NCI-H345 treated with DMSO at 0.1 percent for 48 hours (cell line): ENCODE data around the gene NENF.

Experiments
- DNase-seq: peaks from one replicate; lab custom pipeline; 2025; ENCODE audit not compliant: unreplicated experiment; lab: John Stamatoyannopoulos, UW

Gene NENF

DNA sequence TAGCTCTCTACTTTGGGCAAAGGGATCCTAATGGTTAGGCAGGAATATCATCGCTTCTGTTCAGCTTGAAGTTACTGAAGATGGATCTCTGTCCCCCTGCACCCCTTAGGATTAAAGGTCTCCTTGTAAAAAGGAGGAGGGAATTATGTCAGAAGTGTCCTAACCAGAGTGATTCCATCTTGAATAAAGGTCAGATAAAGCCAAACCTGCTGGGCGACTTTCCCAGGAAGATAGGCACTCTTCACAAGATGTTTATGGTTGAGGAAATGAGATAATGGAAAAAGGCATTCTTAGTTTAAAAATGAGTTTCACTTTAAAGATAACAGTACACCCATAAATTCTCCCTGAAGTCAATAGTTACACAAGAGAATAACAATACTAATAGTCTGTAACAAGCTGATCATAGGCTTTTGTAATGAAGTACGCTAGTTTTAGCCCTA lies 1.7 kb upstream of the NENF start:
- DNase-seq, result no peak

DNA sequence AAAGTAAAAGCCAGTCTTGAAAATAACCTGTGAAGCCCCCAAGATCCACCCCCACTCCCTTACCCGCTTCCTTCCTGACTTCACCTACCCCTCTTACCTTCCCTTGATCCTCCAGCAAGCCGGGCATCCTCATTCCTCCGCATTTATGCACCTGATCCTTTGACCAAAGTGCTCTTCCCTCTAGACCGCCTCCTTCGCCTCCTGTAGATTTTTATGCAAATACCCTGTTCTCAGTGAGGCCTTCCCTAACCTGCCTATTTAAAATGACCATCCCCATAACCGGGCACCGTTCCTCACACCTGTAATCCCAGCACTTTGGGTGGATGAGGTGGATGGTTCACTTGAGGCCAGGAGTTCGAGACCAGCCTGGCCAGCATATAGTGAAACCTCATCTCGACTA lies 1.1 kb upstream of the NENF start:
- DNase-seq, result no peak

GRCh38 chr1:212432272-212432660 lies 454 bp upstream of the NENF start:
- DNase-seq, result no peak

DNA sequence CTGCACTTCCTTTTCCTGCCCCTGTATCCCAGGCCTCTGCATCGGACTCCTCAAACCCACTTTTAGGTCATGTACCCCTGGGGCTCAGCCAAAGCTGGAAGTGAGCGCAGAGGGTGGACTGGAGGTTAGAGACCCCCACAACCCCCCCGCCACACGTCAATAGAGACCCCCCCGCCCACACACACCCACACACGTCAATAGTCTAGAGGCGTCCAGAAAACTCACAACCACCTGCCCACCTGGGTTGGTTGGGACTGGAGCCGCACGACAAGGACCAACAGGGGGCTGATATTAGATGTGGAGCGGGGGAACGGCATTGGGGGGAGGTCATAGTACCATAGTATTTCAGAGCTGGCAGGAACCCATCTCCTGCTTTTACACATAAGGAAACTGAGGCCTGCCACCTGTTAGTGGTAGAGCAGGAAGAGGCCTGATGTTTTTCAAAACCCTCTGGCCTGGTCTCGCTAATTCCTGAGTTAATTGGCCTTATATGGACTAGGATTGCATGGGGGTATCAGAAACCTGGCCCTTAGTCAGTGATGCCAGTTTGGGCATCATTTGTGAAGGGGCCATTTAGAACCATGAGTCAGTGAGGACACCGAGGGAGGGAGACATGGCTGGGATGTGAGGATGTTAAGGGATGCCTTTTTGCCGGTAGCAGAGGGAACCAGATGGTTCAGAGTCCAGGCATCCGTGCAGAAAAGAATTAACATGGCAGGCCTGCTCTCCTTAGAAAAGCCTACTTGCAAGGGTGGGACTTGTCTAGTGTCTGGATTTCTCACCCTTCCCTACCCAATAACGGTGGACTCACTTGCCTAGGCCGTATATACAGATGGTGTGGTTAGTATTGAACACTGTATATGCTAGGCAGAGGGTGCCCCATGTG lies 1.1 kb downstream of the NENF start:
- no peak for DNase-seq

- DNase-seq, result no peak
These were observed 2.3 kb downstream of the NENF start for GRCh38 chr1:212434992-212435391.

GRCh38 chr1:212437179-212437798 lies 4.6 kb downstream of the NENF start:
- peak; percentile 12 for DNase-seq

DNA sequence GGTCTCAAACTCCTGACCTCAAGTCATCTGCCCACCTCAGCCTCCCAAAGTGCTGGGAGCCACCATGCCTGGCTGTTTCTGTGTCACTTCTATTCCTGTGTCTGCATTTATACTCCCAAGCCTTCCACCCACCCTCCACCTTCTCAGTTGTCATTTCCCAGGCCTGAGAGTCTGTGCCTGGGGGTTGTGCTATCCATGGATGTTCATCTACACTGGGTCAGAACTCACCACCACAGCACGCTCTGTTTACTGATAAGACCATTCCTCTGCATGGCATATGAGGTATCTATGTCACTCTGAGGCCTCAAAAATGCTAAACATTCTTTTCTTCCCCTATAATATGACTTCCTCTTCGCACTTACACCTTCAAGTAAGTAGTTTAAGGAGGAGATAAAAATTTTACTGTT lies 6.1 kb downstream of the NENF start:
- DNase-seq, result no peak

GRCh38 chr1:212440419-212440818 lies 7.7 kb downstream of the NENF start:
- DNase-seq, result no peak

DNA sequence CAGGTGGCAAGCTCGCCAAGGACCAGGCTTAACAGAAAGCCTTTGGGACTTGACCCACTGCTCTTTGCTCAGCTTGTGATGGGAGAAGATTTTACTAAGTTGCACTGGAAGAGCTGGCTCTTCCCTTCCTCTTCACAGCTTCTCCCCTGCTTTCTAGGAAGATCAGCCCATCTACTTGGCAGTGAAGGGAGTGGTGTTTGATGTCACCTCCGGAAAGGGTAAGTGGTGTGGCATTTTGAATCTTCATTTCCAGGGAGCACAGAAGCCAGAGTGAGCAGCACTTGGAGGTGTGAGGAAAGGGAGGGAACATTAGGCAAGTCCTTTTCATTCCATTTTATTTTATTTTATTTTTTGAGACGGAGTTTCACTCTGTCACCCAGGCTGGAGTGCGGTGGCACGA lies 9.7 kb downstream of the NENF start:
- no peak for DNase-seq

DNA sequence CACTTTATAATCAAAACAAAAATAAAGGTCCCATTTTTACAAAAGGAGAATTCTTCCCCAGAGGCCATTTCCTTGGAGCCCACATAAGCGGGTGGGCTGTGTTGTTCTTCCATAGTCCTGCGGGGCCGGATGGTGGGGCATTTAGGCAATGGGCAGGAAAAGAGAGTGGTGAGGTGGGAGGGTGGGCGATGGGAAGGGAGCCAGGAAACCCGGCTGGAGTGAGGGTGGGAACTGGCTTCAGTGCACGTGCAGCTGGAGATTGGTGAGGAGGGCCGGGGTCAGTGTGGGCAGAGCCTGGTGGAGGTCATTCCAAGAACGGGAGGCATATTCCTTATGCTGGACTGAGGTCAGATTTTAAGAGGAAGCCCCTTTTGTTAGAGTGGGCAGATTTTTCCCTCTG lies 13.6 kb downstream of the NENF start:
- no peak for DNase-seq

- DNase-seq, result no peak
These were observed 14.8 kb downstream of the NENF start for GRCh38 chr1:212447478-212447877.

GRCh38 chr1:212450331-212450881 lies 17.7 kb downstream of the NENF start:
- DNase-seq, result no peak

- DNase-seq, result no peak
These were observed 18.9 kb downstream of the NENF start for GRCh38 chr1:212451416-212452322.

DNA sequence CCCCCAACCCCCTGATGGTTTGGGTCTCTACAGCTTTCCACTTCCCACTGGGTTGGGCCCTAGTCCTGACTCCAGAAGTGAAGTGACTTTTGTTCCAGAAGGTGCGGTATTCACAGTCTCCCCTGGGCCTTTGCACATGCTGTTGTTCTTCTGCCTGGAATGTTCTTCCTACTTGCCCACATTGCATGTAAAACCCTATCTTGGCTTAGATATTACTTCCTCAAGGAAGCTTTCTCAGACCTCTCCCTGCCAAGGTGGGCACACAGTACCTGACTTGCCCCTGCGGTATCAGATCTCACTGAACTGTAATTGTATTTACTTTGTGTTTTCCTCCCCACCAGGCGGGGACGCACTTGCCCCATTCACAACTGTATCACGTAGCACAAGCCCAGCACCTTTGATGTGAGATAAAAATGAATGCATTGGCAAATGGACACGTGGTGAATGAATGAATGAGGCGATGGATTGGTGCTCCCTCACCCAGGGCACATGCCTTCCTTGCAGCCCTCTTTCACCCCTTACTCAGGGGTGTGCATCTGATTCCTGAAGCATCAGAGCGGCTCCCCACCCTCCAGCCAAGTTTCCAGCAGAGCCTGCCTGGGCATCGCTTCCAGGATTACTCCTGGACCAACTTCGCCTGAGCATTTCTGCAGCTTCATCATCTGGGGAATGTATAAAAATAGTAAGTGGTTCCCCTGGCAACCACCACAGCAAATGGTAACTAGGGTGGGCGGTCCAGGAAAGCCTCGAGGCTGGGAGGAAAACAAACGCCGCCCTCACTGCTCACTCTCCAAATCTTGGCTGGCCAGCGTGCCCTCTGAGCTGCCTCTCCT lies 19.8 kb downstream of the NENF start:
- DNase-seq, result no peak

GRCh38 chr1:212453156-212453857 lies 20.6 kb downstream of the NENF start:
- DNase-seq, result no peak

GRCh38 chr1:212454741-212455140 lies 22.0 kb downstream of the NENF start:
- DNase-seq, result no peak

- no peak for DNase-seq
These were observed 22.7 kb downstream of the NENF start for GRCh38 chr1:212455401-212455800.

DNA sequence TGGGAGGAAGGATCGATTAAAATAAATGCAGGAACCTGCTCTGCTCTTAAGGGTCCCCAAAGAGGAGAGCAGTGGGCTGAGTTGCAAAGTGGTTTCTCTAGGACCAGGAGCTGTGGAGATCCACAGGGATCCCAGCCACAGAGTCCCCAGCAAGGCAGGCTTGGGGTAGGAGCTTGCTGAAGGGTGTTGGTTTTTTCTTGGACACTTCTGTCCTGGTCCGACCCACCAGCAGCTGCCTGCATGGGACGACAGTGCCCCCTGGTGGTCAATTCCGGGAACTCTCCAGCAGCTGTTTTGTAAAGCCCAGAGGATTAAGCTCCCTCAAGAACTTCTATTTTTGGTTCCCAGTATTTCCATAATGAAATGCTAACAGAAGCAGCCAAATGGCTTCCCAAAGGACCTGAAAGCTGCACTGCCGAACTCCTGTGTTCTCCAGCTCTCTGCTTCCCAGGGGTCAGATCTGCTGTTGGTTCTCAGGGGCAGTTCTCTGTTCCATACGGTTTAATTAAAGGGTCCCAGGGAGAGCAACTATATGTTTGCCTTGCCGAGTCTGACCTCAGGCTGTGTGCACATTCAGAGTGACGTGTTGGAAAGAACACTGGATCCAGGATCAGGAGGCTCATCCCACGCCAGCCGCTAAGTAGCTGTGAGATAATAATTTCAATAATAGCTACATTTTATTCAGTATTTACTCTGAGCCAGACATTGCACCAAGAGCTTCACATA lies 23.2 kb downstream of the NENF start:
- peak; percentile 39 for DNase-seq

DNA sequence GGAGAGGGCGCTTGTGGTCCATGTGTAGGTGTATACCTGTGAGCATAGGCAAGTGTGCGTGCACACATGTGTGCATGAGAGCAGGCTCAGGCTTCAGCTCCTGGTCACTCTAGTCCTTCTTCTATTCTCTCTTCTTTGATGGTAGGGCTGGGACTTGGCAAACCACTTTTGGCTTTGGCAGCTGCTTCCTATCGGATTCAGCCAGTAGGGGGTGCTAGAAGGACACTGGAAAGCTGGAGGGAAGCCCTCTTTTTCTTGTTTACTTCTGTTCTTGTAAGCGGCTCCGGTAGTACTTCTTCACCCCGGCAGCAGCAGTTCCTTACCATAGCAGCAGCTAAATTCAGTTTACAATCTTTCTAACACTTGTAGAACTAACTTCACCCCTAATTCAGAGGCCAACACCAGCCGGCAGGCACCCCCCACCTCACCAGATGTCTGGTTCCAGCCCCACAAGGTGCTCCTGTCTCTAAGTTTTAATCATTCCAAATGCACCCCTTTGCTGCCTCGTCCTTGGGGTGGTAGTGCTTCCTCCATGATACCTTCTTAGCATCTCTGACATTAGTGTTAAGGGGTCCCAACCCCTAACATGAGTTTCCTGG lies 25.1 kb downstream of the NENF start:
- no peak for DNase-seq
